ENCODE data around the gene EED. TPM values are rescaled to one million over a fixed set of nuclear protein-coding genes. Genes with fewer than 3 reads are reported as not detected.

The EED gene
- total RNA-seq, 2 experiments from 2014 or later, result 63.9 to 66.9 TPM

DNA sequence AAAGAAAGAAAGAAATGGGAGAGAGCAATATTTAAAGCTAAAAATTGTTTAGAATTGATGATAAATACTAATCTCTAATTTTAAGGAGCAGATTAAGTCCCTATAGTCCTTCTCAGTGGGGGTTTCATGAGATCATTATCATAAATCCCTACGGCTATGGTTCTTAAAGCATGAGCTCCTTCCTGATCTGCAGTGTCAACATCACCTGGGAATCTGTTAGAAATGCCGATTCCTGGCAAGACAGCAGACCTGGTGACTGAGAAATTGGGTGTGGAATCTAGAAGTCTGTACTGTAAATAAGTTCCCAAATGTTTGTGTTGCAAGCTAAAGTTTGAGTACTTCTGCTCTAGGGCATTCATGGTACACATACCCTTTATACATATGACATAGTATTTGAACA lies 70.1 kb downstream of the EED start:
- Mint-ChIP-seq H3K36me3 (ENCODE audit: low read depth) (peaks cover 70% of the 10 kb centered on the region), H3K4me1 (peaks cover 3% of the 10 kb centered on the region), H3K4me3 (no peak overlapping the region), H3K9me3 (no peaks in the 10 kb centered on the region), H3K27ac (no peak overlapping the region), H3K27me3 (no peaks in the 10 kb centered on the region)
- no peak for DNase-seq
- ChIA-PET CTCF (no interaction called here), POLR2A (interaction anchor here (0.9 to 1.1 kb wide), 2 partner anchors 12 to 70 kb away, joined by 3 to 4 read pairs; partner anchors contain the start of gene EED)

Other genes with a start within 250 kb of the EED start
- gene PICALM, start 175.7 kb upstream of the EED start, total RNA-seq, result 100 to 1,000 TPM; 194 to 199 TPM
- gene HIKESHI, start 57.5 kb downstream of the EED start, total RNA-seq, result 10 to 100 TPM; 40.6 to 44.5 TPM
- under 1 TPM; 0.45 to 0.53 TPM for gene CCDC81, start 130.1 kb downstream of the EED start, total RNA-seq